ENCODE results near the gene INTS4.
"Not testable (repeated sequence)": the region's sequence is repeated elsewhere in the genome, so short reads cannot be mapped to it uniquely, and the experiment has no call there.

The INTS4 gene

GRCh38 chr11:78033040-78033439, 38.6 kb upstream of the INTS4 start:
- H3K4me3 ChIP-seq (ENCODE audit: low read depth, low read length) = no peak overlapping the region
- TF ChIP-seq MAX (IDR thresholded peaks at IDR 0.05; ENCODE audit: low read depth, low read length) (no peak), MYC (IDR thresholded peaks at IDR 0.05; ENCODE audit: low read depth, low read length) (no peak), POLR2A (IDR thresholded peaks at IDR 0.05; ENCODE audit: extremely low read depth, insufficient read length) (no peak)
- TF ChIP-seq, protein P1, sequence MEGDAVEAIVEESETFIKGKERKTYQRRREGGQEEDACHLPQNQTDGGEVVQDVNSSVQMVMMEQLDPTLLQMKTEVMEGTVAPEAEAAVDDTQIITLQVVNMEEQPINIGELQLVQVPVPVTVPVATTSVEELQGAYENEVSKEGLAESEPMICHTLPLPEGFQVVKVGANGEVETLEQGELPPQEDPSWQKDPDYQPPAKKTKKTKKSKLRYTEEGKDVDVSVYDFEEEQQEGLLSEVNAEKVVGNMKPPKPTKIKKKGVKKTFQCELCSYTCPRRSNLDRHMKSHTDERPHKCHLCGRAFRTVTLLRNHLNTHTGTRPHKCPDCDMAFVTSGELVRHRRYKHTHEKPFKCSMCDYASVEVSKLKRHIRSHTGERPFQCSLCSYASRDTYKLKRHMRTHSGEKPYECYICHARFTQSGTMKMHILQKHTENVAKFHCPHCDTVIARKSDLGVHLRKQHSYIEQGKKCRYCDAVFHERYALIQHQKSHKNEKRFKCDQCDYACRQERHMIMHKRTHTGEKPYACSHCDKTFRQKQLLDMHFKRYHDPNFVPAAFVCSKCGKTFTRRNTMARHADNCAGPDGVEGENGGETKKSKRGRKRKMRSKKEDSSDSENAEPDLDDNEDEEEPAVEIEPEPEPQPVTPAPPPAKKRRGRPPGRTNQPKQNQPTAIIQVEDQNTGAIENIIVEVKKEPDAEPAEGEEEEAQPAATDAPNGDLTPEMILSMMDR (IDR thresholded peaks at IDR 0.05; ENCODE audit: low read depth, low read length) = no peak
- no peak for DNase-seq (ENCODE audit: low read depth)

DNA sequence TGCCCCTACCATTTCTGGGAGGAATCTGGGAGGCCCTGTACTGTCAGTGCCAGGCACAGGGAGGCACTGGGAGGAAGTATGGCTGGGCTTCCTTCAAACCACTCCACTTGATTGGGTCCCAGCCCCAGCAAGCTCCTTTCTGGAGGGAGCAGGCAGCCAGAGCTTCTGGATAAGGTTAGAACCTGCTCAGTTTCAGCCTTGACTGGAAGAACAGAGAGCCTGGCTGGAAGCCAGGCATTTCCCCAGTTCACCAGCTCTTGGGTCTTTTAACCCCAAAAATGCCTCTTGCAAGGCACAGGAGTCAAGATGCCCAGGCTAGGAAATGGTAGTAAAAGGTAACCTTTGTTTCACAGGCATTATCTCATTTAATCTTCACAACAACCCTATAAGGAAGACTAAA, 37.6 kb upstream of the INTS4 start:
- TF ChIP-seq MYC (IDR thresholded peaks at IDR 0.05; ENCODE audit: low read depth, low read length) = no peak
- no peak for TF ChIP-seq MAX (IDR thresholded peaks at IDR 0.05; ENCODE audit: low read depth, low read length)
- TF ChIP-seq, protein P1 (IDR thresholded peaks at IDR 0.05; ENCODE audit: low read depth, low read length) = no peak
- no peak for TF ChIP-seq POLR2A (IDR thresholded peaks at IDR 0.05; ENCODE audit: extremely low read depth, insufficient read length)
- DNase-seq (ENCODE audit: low read depth) = no peak
- H3K4me3 ChIP-seq (ENCODE audit: low read depth, low read length) = no peak overlapping the region

GRCh38 chr11:78031629-78032028, 37.2 kb upstream of the INTS4 start:
- no peak for TF ChIP-seq MAX (IDR thresholded peaks at IDR 0.05; ENCODE audit: low read depth, low read length)
- no peak for TF ChIP-seq POLR2A (IDR thresholded peaks at IDR 0.05; ENCODE audit: extremely low read depth, insufficient read length)
- TF ChIP-seq MYC (IDR thresholded peaks at IDR 0.05; ENCODE audit: low read depth, low read length) = no peak
- no peak for DNase-seq (ENCODE audit: low read depth)
- no peak overlapping the region for H3K4me3 ChIP-seq (ENCODE audit: low read depth, low read length)

DNA sequence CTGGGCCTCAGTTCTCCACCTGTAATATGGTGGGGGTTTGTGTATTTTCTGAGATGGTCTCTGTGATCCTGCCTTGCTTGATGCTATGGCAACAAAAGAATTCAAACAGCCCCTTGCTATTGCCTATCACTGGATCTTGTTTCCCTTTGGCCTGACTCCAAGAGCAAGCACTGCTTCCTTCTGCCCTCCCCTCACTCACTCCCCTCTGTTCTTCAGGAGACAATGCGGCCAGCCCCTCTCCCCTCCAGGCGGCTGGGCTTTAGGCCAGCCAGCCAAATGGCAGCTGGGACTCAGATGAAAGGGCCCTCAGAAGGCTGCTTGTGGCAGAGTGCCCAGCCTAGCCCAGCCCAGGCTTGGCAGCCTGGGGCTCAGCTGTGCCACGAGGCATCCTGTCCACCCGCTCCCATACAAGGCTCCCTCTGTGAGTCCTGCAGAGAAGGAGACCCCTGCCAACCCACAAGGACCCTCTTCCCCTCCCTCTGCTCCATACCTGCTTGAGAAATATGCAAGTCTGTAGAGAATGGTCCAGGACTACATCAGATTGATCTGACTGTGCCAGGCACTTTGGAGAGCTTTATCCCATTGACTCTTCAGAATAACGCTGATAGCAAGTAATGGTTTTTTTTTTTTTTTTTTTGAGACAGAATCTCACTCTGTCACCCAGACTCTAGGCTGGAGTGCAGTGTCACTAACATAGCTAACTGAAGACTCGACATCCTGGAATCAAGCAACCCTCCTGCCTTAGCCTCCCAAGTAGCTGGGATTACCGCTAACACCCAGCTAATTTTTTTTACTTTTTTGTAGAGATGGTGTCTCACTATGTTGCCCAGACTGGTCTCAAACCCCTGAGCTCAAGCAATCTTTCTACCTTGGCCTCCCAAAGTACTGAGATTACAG, 36.2 kb upstream of the INTS4 start:
- TF ChIP-seq MYC (IDR thresholded peaks at IDR 0.05; ENCODE audit: low read depth, low read length) (no peak), MAX (IDR thresholded peaks at IDR 0.05; ENCODE audit: low read depth, low read length) (no peak)
- no peak for DNase-seq (ENCODE audit: low read depth)
- H3K4me3 ChIP-seq (ENCODE audit: low read depth, low read length) = no peak overlapping the region

DNA sequence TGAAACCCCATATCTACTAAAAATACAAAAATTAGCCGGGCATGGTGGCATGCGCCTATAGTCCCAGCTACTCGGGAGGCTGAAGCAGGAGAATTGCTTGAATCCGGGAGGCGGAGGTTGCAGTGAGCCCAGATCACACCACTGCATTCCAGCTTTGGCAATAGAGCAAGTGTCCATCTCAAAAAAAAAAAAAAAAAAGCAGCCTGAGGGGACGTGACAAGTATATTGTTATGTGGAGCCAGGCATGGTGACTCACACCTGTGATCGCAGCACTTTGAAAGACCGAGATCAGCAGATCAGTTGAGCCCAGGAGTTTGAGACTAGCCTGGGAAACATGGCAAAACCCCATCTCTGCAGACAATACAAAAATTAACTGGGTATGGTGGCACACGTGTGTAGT, 34.0 kb upstream of the INTS4 start:
- DNase-seq (ENCODE audit: low read depth); H3K4me3 ChIP-seq (ENCODE audit: low read depth, low read length): not testable (repeated sequence)

DNA sequence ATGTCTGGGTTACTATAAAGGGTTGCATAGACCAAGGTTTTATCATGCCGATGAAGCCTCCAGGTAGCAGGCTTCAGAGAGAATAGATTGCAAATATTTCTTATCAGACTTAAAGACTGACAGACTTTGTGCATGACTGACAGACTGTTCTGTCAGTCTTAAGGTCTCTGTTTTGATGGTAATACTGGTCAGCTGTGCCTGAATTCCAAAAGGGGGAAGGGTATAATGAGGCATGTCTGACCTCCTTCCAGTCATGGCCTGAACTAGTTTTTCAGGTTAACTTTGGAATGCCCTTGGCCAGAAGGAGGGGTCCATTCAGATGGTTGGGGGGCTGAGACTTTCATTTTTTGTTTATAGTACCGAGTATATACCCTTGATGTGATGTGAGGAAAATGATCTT, 33.3 kb upstream of the INTS4 start:
- no peak for DNase-seq (ENCODE audit: low read depth)
- no peak overlapping the region for H3K4me3 ChIP-seq (ENCODE audit: low read depth, low read length)
- TF ChIP-seq POLR2A (IDR thresholded peaks at IDR 0.05; ENCODE audit: extremely low read depth, insufficient read length) (no peak), MAX (IDR thresholded peaks at IDR 0.05; ENCODE audit: low read depth, low read length) (no peak), MYC (IDR thresholded peaks at IDR 0.05; ENCODE audit: low read depth, low read length) (no peak)
- TF ChIP-seq, protein P1 (IDR thresholded peaks at IDR 0.05; ENCODE audit: low read depth, low read length) = no peak

DNA sequence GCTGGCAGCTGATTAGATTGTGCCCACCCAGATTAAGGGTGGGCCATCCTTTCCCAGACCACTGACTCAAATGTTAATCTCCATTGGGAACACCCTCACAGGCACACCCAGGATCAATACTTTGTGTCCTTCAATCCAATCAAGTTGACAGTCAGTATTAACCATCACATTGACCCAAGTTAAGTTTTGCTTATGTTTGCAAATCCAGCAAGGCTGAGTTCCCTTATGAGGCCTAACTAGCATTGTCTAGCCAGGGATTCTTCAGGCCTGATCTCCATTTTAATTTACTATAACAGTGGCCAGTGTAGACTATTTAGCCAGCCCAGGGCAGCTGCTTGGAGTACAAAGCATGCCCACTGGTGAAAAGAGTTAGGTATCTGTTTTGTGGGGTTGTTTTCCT, 30.9 kb upstream of the INTS4 start:
- TF ChIP-seq MYC (IDR thresholded peaks at IDR 0.05; ENCODE audit: low read depth, low read length) (no peak), MAX (IDR thresholded peaks at IDR 0.05; ENCODE audit: low read depth, low read length) (no peak), POLR2A (IDR thresholded peaks at IDR 0.05; ENCODE audit: extremely low read depth, insufficient read length) (no peak)
- TF ChIP-seq, protein P1 (IDR thresholded peaks at IDR 0.05; ENCODE audit: low read depth, low read length) = no peak
- no peak for DNase-seq (ENCODE audit: low read depth)
- H3K4me3 ChIP-seq (ENCODE audit: low read depth, low read length) = no peak overlapping the region
